GM12878 (cell line): Measurements from ENCODE around the gene FSTL4. TPM values are rescaled to one million over a fixed set of nuclear protein-coding genes. Genes with fewer than 3 reads are reported as not detected.

Experiments used
- ATAC-seq: fragments of 200-7000 bp; cut with Tn5 transposase; 3 replicates; pipeline ENCODE4 v1.9.1; 2020; ENCODE audit warnings: mild to moderate bottlenecking, moderate library complexity
- BruUV-seq: library from RNA; stranded (reverse); fragments of 400-500 nt; replicated peaks from 2 replicates; lab custom pipeline; 2021; lab: Mats Ljungman, UMichigan
- CTCF ChIA-PET: fragments of 300-600 bp; sonication (Branson Sonifier 250); formaldehyde crosslinking; extraction: SDS; loops from one replicate; lab custom pipeline; 2021; ENCODE audit warnings: inconsistent platforms; lab: Yijun Ruan, JAX
- POLR2A ChIA-PET: fragments of 350-600 bp; formaldehyde crosslinking; extraction: SDS; loops from one replicate; lab custom pipeline; 2021; ENCODE audit warnings: inconsistent platforms; lab: Charles Lee
- RAD21 ChIA-PET: fragments of 300-600 bp; sonication (Branson Sonifier 250); formaldehyde crosslinking; loops from one replicate; lab custom pipeline; 2023; ENCODE audit warnings: antibody characterized with exemption; ENCODE audit not compliant: unreplicated experiment; lab: Charles Lee
- SMC1A ChIA-PET: fragments of 300-600 bp; sonication (Branson Sonifier 250); formaldehyde crosslinking; loops from one replicate; lab custom pipeline; 2023; ENCODE audit not compliant: unreplicated experiment, uncharacterized antibody; lab: Charles Lee
- DNase-seq: peaks from one replicate; pipeline ENCODE4 v3.0.0-alpha.2; 2011; ENCODE audit warnings: low read depth, low spot score
- FAIRE-seq: peaks from 3 replicates; lab custom pipeline; 2011; peaks lifted over from hg19 to GRCh38; lab: Jason Lieb, UNC
- H2AFZ ChIP-seq: 2 replicates; pipeline ENCODE4 v1.6.0; 2011; ENCODE audit warnings: low read depth, low read length, control low read depth; ENCODE audit not compliant: control insufficient read depth
- H3K27ac ChIP-seq: 2 replicates; pipeline ENCODE4 v1.5.1; 2011; ENCODE audit warnings: control low read depth; ENCODE audit not compliant: control insufficient read depth, insufficient read depth
- H3K27me3 ChIP-seq, 2 experiments: replicated peaks in 1 of 2; 2 replicates each; pipeline versions ENCODE4 v1.6.0 to v1.6.1; 2011; ENCODE audit warnings: low read length in 1 of 2; ENCODE audit not compliant: control insufficient read depth in 2 of 2, insufficient read depth in 2 of 2
- H3K36me3 ChIP-seq, 2 experiments: 2 replicates each; pipeline ENCODE4 v1.5.1; 2011; ENCODE audit warnings: low read length in 1 of 2; ENCODE audit not compliant: control insufficient read depth in 2 of 2, insufficient read depth in 2 of 2
- H3K4me1 ChIP-seq: 2 replicates; pipeline ENCODE4 v1.6.1; 2011; ENCODE audit warnings: mild to moderate bottlenecking, low read length, moderate library complexity, mixed read lengths; ENCODE audit not compliant: control insufficient read depth, insufficient read depth
- H3K4me2 ChIP-seq: 2 replicates; pipeline ENCODE4 v1.6.0; 2011; ENCODE audit warnings: control low read depth; ENCODE audit not compliant: control insufficient read depth, insufficient read depth
- H3K4me3 ChIP-seq: fragments of 200-600 bp; sonication (generic); 2 replicates; pipeline ENCODE4 v1.5.1; 2016
- H3K79me2 ChIP-seq: 2 replicates; pipeline ENCODE4 v1.6.0; 2011; ENCODE audit warnings: low read length; ENCODE audit not compliant: control insufficient read depth, insufficient read depth
- H3K9ac ChIP-seq: 2 replicates; pipeline ENCODE4 v1.8.0; 2011; ENCODE audit warnings: low read length, control low read depth, mixed read lengths; ENCODE audit not compliant: control insufficient read depth, insufficient read depth
- H3K9me3 ChIP-seq: replicated peaks from 3 replicates; pipeline ENCODE4 v1.5.1; 2011; ENCODE audit warnings: mild to moderate bottlenecking, low read length; ENCODE audit not compliant: control insufficient read depth, insufficient read depth
- H4K20me1 ChIP-seq: 2 replicates; pipeline ENCODE4 v1.6.0; 2011; ENCODE audit not compliant: control insufficient read depth, insufficient read depth
- E2F8 ChIP-seq: fragments of 450-650 bp; IDR thresholded peaks from 2 replicates; pipeline ENCODE4 v1.6.1; 2018; ENCODE audit warnings: mild to moderate bottlenecking, low read depth, moderate library complexity; ENCODE audit not compliant: partially characterized antibody
- FOS ChIP-seq: IDR thresholded peaks from 3 replicates; pipeline ENCODE4 v1.6.1; 2011; ENCODE audit warnings: borderline replicate concordance; ENCODE audit not compliant: insufficient read length; ENCODE audit errors: extremely low read depth
- FOXM1 ChIP-seq: IDR thresholded peaks from 2 replicates; pipeline ENCODE4 v1.6.1; 2012; ENCODE audit warnings: low read depth, mild to moderate bottlenecking, inconsistent platforms, low read length, moderate library complexity
- KDM1A ChIP-seq: fragments of 200-600 bp; sonication (generic); IDR thresholded peaks from 2 replicates; pipeline ENCODE4 v1.6.1; 2016; ENCODE audit warnings: borderline replicate concordance
- MEF2A ChIP-seq: IDR thresholded peaks from 2 replicates; pipeline ENCODE4 v1.6.1; 2011; ENCODE audit warnings: low read depth, mild to moderate bottlenecking, low read length, moderate library complexity; ENCODE audit not compliant: insufficient read depth
- NFXL1 ChIP-seq: fragments of 450-650 bp; IDR thresholded peaks from 2 replicates; pipeline ENCODE4 v1.6.1; 2017; ENCODE audit warnings: antibody characterized with exemption, mild to moderate bottlenecking, borderline replicate concordance
- POLR2AphosphoS5 ChIP-seq: IDR thresholded peaks from 2 replicates; pipeline ENCODE4 v1.6.1; 2011; ENCODE audit warnings: mild to moderate bottlenecking, low read length, inconsistent platforms
- RELA ChIP-seq: fragments of 450-650 bp; IDR thresholded peaks from 2 replicates; pipeline ENCODE4 v1.8.0; 2014; ENCODE audit warnings: borderline replicate concordance; ENCODE audit not compliant: partially characterized antibody
- TARDBP ChIP-seq: IDR thresholded peaks from 2 replicates; pipeline ENCODE4 v1.6.1; 2016; ENCODE audit warnings: borderline replicate concordance
- ZBED1 ChIP-seq: IDR thresholded peaks from 2 replicates; pipeline ENCODE4 v1.6.1; 2016; ENCODE audit warnings: borderline replicate concordance
- ZBTB4 ChIP-seq: fragments of 450-650 bp; formaldehyde crosslinking; IDR thresholded peaks from 2 replicates; pipeline ENCODE4 v1.4.0; 2022; ENCODE audit warnings: mild to moderate bottlenecking, moderate library complexity
- ZZZ3 ChIP-seq: IDR thresholded peaks from 2 replicates; pipeline ENCODE4 v1.6.1; 2011; ENCODE audit warnings: low read depth; ENCODE audit not compliant: control insufficient read depth, insufficient read length
- WGBS: methylation state at CpG from one replicate; pipeline ENCODE4 v1.1.6; 2016; ENCODE audit warnings: low lambda C conversion rate; ENCODE audit not compliant: insufficient replicate concordance, insufficient coverage; ENCODE audit errors: missing lambda C conversion rate; 5-methylcytosine and 5-hydroxymethylcytosine counted together
- in situ Hi-C: fragments of 300-500 bp; cut with MboI; formaldehyde crosslinking; loops from 9 replicates; pipeline ENCODE4 v1.14.3; 2018; ENCODE audit warnings: mixed read lengths
- intact Hi-C: fragments of 100-400 bp; cut with micrococcal nuclease; formaldehyde crosslinking; loops from one replicate; pipeline ENCODE4 v1.14.2; 2022; ENCODE audit not compliant: unreplicated experiment
- polyA plus RNA-seq, 11 experiments: library from polyadenylated mRNA; depleted of rRNA in 4 of 11; unstranded in 6 of 11; stranded (reverse) in 5 of 11; fragments of >200 nt; fragmentation: Nextera tagmentation in 4 of 11; fragmentation: Illumina TruSeq in 1 of 11; extraction: Ambion mirVana in 4 of 11; extraction: Trizol in 1 of 11; gene quantifications; 1 replicate in 1 of 11; 2 replicates in 10 of 11; pipeline versions ENCODE4 v1.2.1 to v1.2.3, GENCODE V29; 2011 to 2016; ENCODE audit warnings: inconsistent platforms in 2 of 11, missing spikeins in 2 of 11, low read depth in 1 of 11
- total RNA-seq, 4 experiments: library from RNA; depleted of rRNA in 3 of 4; stranded (reverse); fragments of >200 nt in 3 of 4; fragmentation: Illumina TruSeq in 1 of 4; extraction: Trizol in 1 of 4; gene quantifications; 2 replicates each; pipeline versions ENCODE4 v1.2.1 to v1.2.3, GENCODE V29; 2013 to 2021

Gene FSTL4
- total and polyA plus RNA-seq, 10 of the 15 experiments (the other 5 are each of a cell fraction or from before 2014, with no cell fraction given): 0.01 to 0.79 (median 0.21) TPM; not detected in 6

GRCh38 chr5:133236976-133237375 is 375.4 kb downstream of the FSTL4 start (continued):
- TF ChIP-seq ZBTB4 (no peak), RELA (no peak), FOXM1 (no peak), TARDBP (no peak)

- POLR2A ChIA-PET: no interaction called here
- Histone ChIP-seq H3K27me3 (no peaks in the 10 kb centered on the region), H3K79me2 (no peaks in the 10 kb centered on the region), H2AFZ (no peak overlapping the region), H3K27ac (no peak overlapping the region), H3K4me1 (peaks cover 16% of the 10 kb centered on the region), H4K20me1 (no peaks in the 10 kb centered on the region), H3K4me2 (no peak overlapping the region), H3K9me3 (no peaks in the 10 kb centered on the region; the same call in 2 of the 3 replicates), H3K36me3 (no peaks in the 10 kb centered on the region), H3K9ac (no peak overlapping the region), H3K4me3 (no peak overlapping the region)
- WGBS: 65% methylated on average over 8 of the region's 8 CpGs
- SMC1A ChIA-PET: interaction anchor here (1.5 kb wide), 1 partner anchor 114 kb away, joined by 3 read pairs; no protein-coding TSS in a partner anchor
- intact Hi-C loops: no loop called here
- no peak for FAIRE-seq
- TF ChIP-seq FOS (no peak), ZBED1 (no peak), E2F8 (no peak), KDM1A (no peak), NFXL1 (no peak), ZZZ3 (no peak), POLR2AphosphoS5 (no peak), MEF2A (no peak)
- CTCF ChIA-PET: no interaction called here
- no peak for ATAC-seq
- BruUV-seq: no TSS peak
- in situ Hi-C loops: no loop called here
- DNase-seq: no peak
- RAD21 ChIA-PET: interaction anchor here (1.1 kb wide), 1 partner anchor 119 kb away, joined by 3 read pairs; no protein-coding TSS in a partner anchor
Measured at GRCh38 chr5:133236541-133236951, 375.8 kb downstream of the FSTL4 start.
